ENCODE measurements around the gene FREM1.

GRCh38 chr9:14748373-14748772, 161.9 kb downstream of the FREM1 start:
- TF ChIP-seq POLR2A (IDR thresholded peaks at IDR 0.05): no peak
- TF ChIP-seq CTCF (IDR thresholded peaks at IDR 0.05): no peak

Data from thyroid gland (tissue), 4 donors.